Measurements from ENCODE around the gene EFCAB6.

The EFCAB6 gene

GRCh38 chr22:43497956-43498855 lies 313.9 kb downstream of the EFCAB6 start:
- no peak for DNase-seq

GRCh38 chr22:43493297-43493696 lies 318.8 kb downstream of the EFCAB6 start:
- DNase-seq, result no peak

DNA sequence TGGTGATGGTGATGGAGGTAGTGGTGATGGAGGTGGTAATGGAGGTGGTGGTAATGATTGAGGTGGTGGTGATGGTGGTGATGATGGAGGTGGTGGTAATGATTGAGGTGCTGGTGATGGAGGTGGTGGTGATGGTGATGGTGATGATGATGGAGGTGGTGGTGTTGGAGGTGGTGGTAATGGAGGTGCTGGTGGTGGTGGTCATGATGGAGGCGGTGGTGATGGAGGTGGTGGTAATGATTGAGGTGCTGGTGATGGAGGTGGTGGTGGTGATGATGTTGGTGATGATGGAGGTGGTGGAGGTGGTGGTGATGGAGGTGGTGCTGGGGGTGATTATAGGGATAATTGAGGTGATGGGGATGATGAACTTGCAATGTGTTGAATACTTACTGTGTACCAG lies 320.4 kb downstream of the EFCAB6 start:
- DNase-seq, result no peak

DNA sequence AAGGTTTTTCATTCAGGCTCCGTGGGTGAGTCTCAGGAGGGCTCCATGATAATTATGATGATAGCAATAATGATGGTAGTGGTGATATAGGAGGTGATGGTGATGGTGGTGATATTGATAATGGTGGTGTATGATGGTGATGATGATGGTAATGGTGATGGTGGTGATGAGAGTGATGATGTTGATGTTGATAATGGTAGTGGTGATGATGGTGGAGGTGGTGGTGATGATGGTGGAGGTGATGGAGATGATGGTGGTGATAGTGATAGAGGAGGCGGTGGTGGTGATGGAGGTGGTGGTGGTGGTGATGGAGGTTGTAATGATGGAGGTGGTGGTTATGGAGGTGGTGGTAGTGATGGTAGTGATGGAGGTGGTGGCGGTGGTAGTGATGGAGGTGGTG lies 320.9 kb downstream of the EFCAB6 start:
- no peak for DNase-seq

GRCh38 chr22:43490311-43490710 lies 321.8 kb downstream of the EFCAB6 start:
- no peak for DNase-seq

DNA sequence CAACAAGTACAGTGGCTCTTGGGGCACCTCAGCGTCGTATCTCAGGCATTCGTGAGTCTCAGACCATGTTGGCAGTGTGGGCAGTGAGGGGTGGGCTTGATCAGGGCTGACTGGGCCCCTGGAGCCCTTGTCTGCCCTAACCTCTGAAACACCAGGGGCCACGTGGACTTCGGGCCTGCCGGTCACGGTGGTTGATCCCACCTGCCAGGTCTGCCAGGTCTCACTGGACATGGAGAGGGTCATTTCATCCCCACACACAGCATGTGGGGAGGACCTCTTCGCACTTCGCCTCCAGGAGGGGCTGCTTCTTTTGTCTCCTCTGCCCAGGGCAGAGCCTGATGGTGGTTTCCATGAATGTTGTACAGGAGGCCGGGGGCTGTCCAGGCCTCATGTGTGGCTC lies 323.2 kb downstream of the EFCAB6 start:
- DNase-seq, result no peak

DNA sequence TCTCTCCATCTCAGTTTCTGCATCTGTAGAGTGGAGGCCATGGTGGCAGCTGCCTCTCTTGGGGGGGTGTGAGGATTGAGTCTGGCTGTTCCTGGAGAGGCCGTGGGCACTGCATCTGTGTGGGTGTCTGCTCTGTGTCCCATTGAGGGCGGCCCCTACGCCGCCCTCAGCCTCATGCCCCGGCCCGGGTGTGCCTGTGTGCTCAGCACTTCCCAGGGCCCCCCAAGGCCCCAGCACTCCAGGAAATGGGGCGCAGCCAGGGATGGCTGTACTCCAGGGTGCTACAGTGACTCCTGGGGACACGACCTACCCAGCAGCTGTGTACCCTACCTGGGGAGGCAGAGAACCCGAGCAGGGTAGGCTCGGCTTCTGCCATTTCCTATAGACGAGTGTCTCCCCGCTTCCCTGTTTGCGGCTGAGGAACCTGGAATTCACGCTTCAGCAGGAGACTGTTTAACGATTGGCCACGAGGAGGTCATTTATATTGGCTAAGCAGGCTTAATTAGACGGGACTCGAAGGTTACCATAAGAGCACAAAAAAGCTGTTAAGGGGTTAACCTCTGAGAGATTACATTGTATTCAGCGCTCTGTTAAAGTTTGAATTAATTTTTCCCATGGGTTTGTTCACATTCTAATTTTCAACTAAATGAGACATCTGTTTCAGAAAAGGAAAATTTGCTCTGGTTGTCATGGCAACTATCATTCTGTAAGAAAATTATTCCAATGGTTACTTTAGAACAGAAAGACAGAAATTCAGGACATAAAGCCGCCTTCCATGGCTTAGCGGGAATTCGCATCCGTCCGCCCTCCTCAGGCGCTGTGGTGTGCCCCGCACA lies 323.9 kb downstream of the EFCAB6 start:
- DNase-seq, result no peak

DNA sequence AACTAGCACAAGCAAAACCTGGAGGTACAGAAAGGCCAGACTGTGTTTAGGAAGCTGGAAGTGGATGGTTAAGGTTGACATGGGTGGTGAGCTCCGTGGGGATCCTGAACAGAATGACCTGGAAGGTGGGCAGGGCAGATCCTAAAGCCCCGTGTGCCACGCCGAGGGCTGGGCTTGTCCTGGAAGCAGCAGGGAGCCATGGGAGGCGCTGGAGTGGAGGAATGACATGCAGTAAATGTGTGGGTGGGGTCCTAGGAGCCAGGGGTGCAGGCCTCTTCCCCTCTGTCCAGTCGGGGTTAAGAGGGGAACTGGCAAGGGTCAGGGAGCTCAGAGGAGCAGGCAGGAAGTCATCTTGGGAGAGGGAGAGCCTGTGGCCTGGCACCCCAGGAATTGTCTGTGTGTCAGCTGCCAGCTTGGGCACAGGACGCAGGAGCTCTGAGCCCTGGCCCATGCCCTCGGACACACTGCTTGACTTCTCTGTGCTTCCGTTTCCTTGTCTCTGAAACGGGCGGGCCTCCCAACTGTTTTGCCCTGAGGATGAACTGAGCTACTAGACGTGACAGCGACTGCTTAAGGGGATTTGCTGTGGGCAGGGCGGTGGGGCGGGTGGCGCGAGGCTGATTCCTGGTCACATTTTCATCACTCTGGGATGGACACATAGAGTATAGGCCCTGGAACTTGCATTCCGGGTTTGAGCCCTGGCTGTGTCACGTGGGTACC lies 324.6 kb downstream of the EFCAB6 start:
- DNase-seq, result no peak

DNA sequence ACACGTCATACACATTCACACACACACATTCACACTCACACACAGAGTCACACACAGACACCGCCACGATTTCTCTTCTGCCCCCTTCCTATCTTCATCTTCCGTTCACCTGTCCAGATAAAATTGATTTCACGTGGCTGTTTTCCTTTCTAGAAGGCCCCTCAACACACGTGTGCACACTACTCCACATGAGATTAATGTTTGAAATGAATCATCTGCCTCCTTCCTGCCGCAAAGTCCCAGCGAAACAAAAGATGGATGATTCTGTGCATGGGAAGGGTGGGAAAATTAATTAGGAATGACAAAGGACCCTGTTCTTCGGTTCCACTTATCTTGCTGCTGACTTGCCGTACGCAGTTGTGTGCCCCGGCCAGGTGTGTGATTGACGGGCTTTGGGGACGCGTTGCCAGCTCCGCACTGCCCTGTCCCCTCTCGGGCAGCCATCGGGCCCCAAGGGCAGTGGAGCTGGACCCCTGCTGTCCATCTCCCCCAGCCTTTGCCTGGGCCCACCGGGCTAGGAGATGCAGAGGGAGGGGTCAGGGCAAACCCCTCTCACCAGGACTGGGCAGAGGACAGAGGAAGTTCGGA lies 326.5 kb downstream of the EFCAB6 start:
- DNase-seq, result no peak

DNA sequence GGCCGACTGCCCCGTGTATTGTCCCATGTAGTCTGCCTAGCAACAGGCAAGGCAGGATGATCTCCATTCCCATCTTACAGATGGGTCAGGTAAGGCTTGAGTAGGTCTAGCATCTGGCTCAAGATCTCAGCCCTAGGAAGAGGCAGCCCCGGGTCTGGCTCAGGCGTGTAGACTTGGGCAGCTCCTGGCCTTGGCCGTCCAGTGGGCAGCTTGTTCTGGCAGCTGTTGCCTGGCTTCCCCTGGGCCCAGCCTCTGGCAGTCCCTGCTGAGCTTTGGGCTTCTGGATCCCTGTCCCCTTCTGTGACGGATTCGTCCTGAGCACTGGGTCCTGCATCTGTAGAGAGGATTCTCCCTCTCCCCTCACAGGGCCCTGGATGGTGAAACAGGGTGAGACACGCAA lies 327.9 kb downstream of the EFCAB6 start:
- DNase-seq, result no peak

DNA sequence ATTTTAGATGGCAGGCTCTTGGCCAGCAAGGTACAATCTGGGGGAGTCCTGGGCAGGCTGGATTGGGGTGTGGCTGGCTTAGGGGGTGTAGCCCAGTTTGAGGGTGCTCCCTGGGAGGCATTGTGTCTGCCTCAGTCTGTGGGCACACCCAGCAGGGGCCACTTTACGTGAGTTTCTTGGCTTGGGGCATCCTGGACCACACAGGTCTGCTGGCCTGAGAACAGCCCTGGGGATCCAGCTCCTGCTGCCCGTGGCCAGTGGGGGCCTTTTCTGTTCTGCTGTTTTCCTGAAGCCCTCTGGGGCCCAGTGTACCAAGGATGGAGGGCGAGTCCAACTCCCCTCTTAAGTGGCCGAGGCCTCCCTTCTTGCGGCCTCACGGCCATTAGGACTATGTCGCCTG lies 328.4 kb downstream of the EFCAB6 start:
- no peak for DNase-seq

GRCh38 chr22:43483266-43483665 lies 328.8 kb downstream of the EFCAB6 start:
- DNase-seq, result no peak

GRCh38 chr22:43482318-43482625 lies 329.8 kb downstream of the EFCAB6 start:
- no peak for DNase-seq

DNA sequence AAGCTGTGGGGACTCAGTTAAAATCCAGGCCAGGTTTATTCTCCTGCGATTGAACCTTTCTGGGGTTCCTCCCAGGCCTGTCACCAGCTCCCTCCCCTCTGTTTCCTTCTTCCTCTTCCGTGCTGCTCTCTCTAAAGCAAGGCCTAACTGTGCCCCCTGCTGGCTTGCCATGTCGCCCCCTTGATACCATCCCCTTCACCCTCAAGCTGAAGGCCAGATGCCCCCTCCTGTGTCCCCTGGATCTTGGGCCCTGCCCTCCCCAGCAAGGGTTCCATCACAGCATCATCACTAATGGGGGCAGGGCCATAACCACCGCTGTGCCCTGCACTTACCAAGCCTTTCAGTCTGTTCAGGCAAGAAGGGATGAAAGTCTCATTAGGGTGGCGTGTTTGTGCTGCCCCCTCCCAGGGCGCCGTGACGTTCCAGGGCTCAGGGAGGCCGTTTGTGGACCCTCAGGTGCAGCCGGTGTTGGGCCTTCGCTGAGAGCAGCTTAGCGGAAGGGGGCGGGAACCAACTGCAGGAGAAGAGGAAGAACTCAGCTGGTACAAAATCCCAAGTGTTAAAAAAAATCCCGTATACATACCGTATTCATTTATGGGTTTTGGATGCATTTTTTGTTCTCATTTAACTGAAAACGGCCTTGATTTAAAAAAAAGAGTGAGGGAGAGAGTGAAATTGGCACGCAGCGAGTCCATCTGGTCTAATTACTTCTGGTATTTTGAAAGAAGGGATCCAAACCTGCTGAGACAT lies 330.4 kb downstream of the EFCAB6 start:
- DNase-seq, result no peak

GRCh38 chr22:43479962-43480361 lies 332.1 kb downstream of the EFCAB6 start:
- DNase-seq, result no peak

GRCh38 chr22:43479301-43479950 lies 332.7 kb downstream of the EFCAB6 start:
- DNase-seq, result no peak

All from GOT3 (cell line).